ENCODE results near the gene L3MBTL4. TPM values are rescaled to one million over a fixed set of nuclear protein-coding genes. Genes with fewer than 3 reads are reported as not detected.

Gene L3MBTL4
- total RNA-seq, 1 donor from 2014 or later, result 1.3 TPM

- no peak for DNase-seq (ENCODE audit: extremely low read depth, low read depth, low spot score)
These were observed 156.8 kb downstream of the L3MBTL4 start for GRCh38 chr18:6257950-6258349.

DNA sequence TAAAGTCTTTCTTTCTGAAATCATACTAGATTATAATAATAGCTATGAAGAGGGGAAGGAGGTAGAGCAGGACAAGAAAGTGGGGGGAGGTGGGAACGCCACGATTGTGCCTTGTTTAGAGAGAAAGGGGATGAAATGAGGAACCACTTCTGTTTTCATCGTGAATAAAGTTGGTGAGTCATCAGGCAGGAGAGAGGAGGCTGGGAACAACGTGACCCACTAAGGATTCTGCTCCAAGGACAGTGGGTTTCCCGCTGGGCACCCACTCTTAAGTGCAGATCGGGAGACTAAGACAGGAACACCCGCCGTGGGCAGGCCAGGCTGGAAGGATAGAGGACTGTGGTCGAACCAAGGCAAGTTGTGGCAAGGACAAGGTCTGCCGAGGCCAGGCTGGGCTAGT is 158.2 kb downstream of the L3MBTL4 start:
- DNase-seq (ENCODE audit: extremely low read depth, low read depth, low spot score), result no peak

- no peak for DNase-seq (ENCODE audit: extremely low read depth, low read depth, low spot score)
These were observed 158.8 kb downstream of the L3MBTL4 start for GRCh38 chr18:6255886-6256285.

GRCh38 chr18:6255116-6255705 is 159.5 kb downstream of the L3MBTL4 start:
- no peak for DNase-seq (ENCODE audit: extremely low read depth, low read depth, low spot score)

- DNase-seq (ENCODE audit: extremely low read depth, low read depth, low spot score), result no peak
These were observed 160.3 kb downstream of the L3MBTL4 start for GRCh38 chr18:6254456-6254855.

DNA sequence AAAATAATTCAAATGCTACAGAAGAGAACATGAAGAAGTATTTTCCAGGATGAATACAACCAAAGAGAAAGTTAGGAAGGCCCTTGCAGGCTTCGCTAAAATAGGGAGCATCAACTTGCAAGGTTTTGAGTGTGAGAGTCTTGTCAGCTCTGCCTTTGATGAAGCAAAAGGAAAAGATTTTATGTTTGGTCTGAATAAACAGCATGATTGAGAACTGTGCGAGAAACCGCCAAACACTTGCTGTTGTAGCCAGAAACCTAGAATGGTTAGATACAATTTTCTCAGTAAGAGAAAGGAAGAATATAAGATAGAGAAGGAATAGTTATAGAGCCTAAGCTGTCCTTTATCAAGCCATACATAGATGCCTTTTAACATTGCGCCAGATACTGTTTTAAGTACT is 163.6 kb downstream of the L3MBTL4 start:
- DNase-seq (ENCODE audit: extremely low read depth, low read depth, low spot score), result no peak

- no peak for DNase-seq (ENCODE audit: extremely low read depth, low read depth, low spot score)
These were observed 164.9 kb downstream of the L3MBTL4 start for GRCh38 chr18:6249788-6250187.

DNA sequence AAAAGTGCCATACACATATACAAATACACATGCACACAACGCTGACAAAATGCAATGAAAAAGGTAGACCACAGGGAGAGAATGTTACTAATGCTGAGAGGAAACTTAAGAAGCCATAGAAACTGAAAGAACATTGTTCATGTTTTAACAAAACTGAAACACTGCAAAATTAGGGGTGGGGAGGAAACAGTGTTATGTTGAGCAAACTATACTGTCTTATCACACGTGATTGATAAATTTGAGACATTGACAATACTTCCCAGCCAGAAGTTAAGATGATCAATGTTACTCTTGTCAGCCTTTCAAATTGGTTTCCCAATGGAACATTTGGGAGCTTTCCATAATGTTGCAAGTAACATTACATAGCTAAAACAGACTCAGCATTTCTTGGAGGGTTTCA is 165.5 kb downstream of the L3MBTL4 start:
- no peak for DNase-seq (ENCODE audit: extremely low read depth, low read depth, low spot score)

GRCh38 chr18:6248017-6248416 is 166.7 kb downstream of the L3MBTL4 start:
- no peak for DNase-seq (ENCODE audit: extremely low read depth, low read depth, low spot score)

- DNase-seq (ENCODE audit: extremely low read depth, low read depth, low spot score), result no peak
These were observed 172.7 kb downstream of the L3MBTL4 start for GRCh38 chr18:6242004-6242403.

DNA sequence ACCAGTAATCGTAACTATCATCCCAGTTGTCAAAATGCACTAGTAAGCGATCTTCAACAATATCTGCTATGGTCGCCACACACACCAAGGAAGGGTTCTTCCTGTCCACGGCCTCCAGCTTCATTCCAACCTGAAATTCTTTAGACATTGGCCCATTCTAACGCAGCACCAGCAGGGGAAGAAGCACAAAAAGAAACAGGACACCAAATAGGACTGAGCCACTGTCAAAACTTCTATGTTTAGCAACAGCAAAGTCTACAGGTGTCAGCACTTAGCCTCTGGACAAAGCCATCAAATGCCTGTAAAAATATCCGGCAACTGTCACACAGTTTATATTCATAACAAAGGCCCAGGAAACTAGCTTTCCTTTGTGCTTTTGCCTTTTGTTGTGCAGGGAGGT is 175.0 kb downstream of the L3MBTL4 start:
- DNase-seq (ENCODE audit: extremely low read depth, low read depth, low spot score), result no peak

GRCh38 chr18:6236258-6236657 is 178.5 kb downstream of the L3MBTL4 start:
- DNase-seq (ENCODE audit: extremely low read depth, low read depth, low spot score), result no peak

GRCh38 chr18:6222271-6222670 is 192.4 kb downstream of the L3MBTL4 start:
- DNase-seq (ENCODE audit: extremely low read depth, low read depth, low spot score), result no peak

GRCh38 chr18:6221602-6222014 is 193.1 kb downstream of the L3MBTL4 start:
- no peak for DNase-seq (ENCODE audit: extremely low read depth, low read depth, low spot score)

DNA sequence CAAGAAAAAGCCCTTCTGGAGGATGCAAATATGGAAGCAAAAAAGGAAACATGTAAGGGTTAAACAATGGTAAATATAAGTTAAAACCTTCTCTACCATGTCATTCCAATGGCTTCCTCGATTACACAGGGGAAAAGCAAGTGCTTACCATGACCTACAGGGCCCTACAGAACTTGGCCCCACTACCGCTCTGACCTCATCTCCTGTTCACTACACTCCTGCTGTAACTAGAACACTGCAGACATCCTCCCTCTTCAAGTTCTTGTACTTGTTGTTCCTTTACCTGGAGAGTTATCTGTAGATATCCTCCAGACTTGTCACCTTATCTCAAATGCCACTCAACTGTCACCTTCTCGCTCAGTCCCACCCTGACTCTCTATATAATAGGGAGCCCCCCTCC is 194.6 kb downstream of the L3MBTL4 start:
- no peak for DNase-seq (ENCODE audit: extremely low read depth, low read depth, low spot score)

GRCh38 chr18:6219116-6219717 is 195.5 kb downstream of the L3MBTL4 start:
- DNase-seq (ENCODE audit: extremely low read depth, low read depth, low spot score), result peak; percentile 22

GRCh38 chr18:6215888-6216287 is 198.8 kb downstream of the L3MBTL4 start:
- no peak for DNase-seq (ENCODE audit: extremely low read depth, low read depth, low spot score)

DNA sequence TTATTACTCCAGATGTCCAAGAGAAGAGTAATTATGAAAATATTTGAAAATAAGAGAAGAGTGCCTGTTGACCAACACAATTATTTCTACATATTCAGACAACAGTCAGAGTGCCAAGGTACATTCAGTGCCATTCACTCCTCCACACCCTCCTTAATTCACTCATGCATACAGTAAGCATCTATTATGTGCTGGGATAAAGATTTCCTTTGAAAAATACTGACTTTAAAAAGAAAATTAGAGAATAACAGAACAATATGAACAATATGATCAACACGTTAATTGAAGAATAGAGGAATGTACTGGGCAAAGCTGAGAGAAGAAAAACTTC is 203.6 kb downstream of the L3MBTL4 start:
- DNase-seq (ENCODE audit: extremely low read depth, low read depth, low spot score), result no peak

GRCh38 chr18:6210349-6211173 is 204.2 kb downstream of the L3MBTL4 start:
- no peak for DNase-seq (ENCODE audit: extremely low read depth, low read depth, low spot score)

DNA sequence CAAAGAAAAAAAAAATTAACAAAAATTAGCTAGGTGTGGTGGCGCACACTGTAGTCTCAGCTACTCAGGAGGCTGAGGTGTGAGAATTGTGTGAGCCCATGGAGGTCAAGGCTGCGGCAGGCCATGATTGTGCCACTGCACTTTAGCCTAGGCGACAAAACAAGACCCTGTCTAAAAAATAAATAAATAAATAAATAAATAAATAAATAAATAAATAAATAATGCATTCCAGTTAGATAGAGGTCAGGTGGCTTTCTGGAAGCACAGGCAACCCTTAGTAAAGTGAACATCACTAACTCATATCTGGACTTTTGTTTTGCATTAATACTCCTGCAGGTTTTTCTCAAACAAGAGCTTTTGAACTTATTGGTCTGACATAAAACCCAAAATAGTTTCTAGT is 206.8 kb downstream of the L3MBTL4 start:
- no peak for DNase-seq (ENCODE audit: extremely low read depth, low read depth, low spot score)

GRCh38 chr18:6207116-6207515 is 207.6 kb downstream of the L3MBTL4 start:
- DNase-seq (ENCODE audit: extremely low read depth, low read depth, low spot score), result no peak

GRCh38 chr18:6205706-6206105 is 209.0 kb downstream of the L3MBTL4 start:
- no peak for DNase-seq (ENCODE audit: extremely low read depth, low read depth, low spot score)

Data from glomerular endothelial cell (primary cell).